K562 (cell line): ENCODE data around the gene BCKDHB. TPM values are rescaled to one million over a fixed set of nuclear protein-coding genes. Genes with fewer than 3 reads are reported as not detected.

Experiments
- ATAC-seq: fragments of 200-7000 bp; cut with Tn5 transposase; 3 replicates; pipeline ENCODE4 v1.9.1; 2020; ENCODE audit warnings: moderate library complexity
- BruUV-seq: library from RNA; stranded (reverse); fragments of 400-500 nt; replicated peaks from 2 replicates; lab custom pipeline; 2021; lab: Mats Ljungman, UMichigan
- CTCF ChIA-PET: fragments of 300-600 bp; formaldehyde crosslinking; extraction: SDS; loops from one replicate; lab custom pipeline; 2021; ENCODE audit warnings: low intra/inter-chr PET ratio; lab: Yijun Ruan, JAX
- POLR2A ChIA-PET: fragments of 300-600, 350-650 bp; sonication (Branson Sonifier 250); formaldehyde crosslinking; extraction: SDS; loops from one replicate; lab custom pipeline; 2021; ENCODE audit warnings: antibody characterized with exemption, inconsistent platforms; lab: Yijun Ruan, JAX
- DNase-seq, 4 experiments: peaks; one replicate each; pipeline versions ENCODE4 v3.0.0 to v3.0.0-alpha.2; 2011 to 2018; ENCODE audit warnings: low spot score in 3 of 4, mixed read lengths in 3 of 4; ENCODE audit errors: extremely low read depth in 1 of 4
- FAIRE-seq: peaks from 2 replicates; lab custom pipeline; 2011; peaks lifted over from hg19 to GRCh38; lab: Jason Lieb, UNC
- H2AFZ ChIP-seq: 2 replicates; pipeline ENCODE4 v1.6.0; 2011; ENCODE audit warnings: low read depth, low read length, control low read depth, inconsistent platforms
- H3K27ac ChIP-seq: fragments of 200-600 bp; 3 replicates; pipeline ENCODE4 v1.8.0; 2011; ENCODE audit warnings: low read depth, mild to moderate bottlenecking, control low read depth, inconsistent platforms, low read length, moderate library complexity, mixed read lengths; ENCODE audit errors: extremely low read depth
- H3K27me3 ChIP-seq, 2 experiments: fragments of 300-600 bp in 1 of 2; 2 replicates in 1 of 2; 3 replicates in 1 of 2; pipeline versions ENCODE4 v1.6.0 to v1.8.0; 2011; ENCODE audit warnings: inconsistent platforms in 2 of 2, low read length in 2 of 2, mild to moderate bottlenecking in 1 of 2, mixed read lengths in 1 of 2, moderate library complexity in 1 of 2; ENCODE audit not compliant: control insufficient read depth in 2 of 2, insufficient read depth in 2 of 2
- H3K36me3 ChIP-seq: fragments of 300-600 bp; 3 replicates; pipeline ENCODE4 v1.8.0; 2011; ENCODE audit warnings: mild to moderate bottlenecking, low read length, inconsistent platforms; ENCODE audit not compliant: control insufficient read depth, insufficient read depth
- H3K4me1 ChIP-seq, 2 experiments: fragments of 200-600 bp in 1 of 2; replicated peaks in 1 of 2; 2 replicates in 1 of 2; 3 replicates in 1 of 2; pipeline versions ENCODE4 v1.5.1 to v1.8.0; 2011; ENCODE audit warnings: inconsistent platforms in 2 of 2, low read length in 2 of 2, mild to moderate bottlenecking in 1 of 2, mixed read lengths in 1 of 2, moderate library complexity in 1 of 2; ENCODE audit not compliant: control insufficient read depth in 2 of 2, insufficient read depth in 2 of 2
- H3K4me2 ChIP-seq: 2 replicates; pipeline ENCODE4 v1.6.1; 2011; ENCODE audit warnings: low read length, control low read depth, inconsistent platforms, mixed read lengths; ENCODE audit not compliant: insufficient read depth
- H3K4me3 ChIP-seq: fragments of 200-600 bp; sonication (generic), shearing (Covaris generic); 2 replicates; pipeline ENCODE4 v1.5.1; 2016; ENCODE audit warnings: control low read depth, inconsistent platforms
- H3K79me2 ChIP-seq: fragments of 200-600 bp; 3 replicates; pipeline ENCODE4 v1.8.0; 2011; ENCODE audit warnings: low read length, inconsistent platforms; ENCODE audit not compliant: control insufficient read depth, insufficient read depth
- H3K9ac ChIP-seq, 2 experiments: 2 replicates each; pipeline versions ENCODE4 v1.6.0 to v1.6.1; 2011; ENCODE audit warnings: low read depth in 2 of 2, low read length in 2 of 2, control low read depth in 1 of 2, inconsistent platforms in 1 of 2, mild to moderate bottlenecking in 1 of 2, mixed read lengths in 1 of 2; ENCODE audit not compliant: insufficient read depth in 1 of 2
- H3K9me1 ChIP-seq: one replicate; pipeline ENCODE4 v1.6.0; 2011; ENCODE audit warnings: inconsistent platforms, mild to moderate bottlenecking, low read length, moderate library complexity; ENCODE audit not compliant: control insufficient read depth, insufficient read depth
- H3K9me3 ChIP-seq: replicated peaks from 2 replicates; pipeline ENCODE4 v1.5.1; 2011; ENCODE audit warnings: low read depth, low read length, inconsistent platforms; ENCODE audit not compliant: control insufficient read depth, insufficient read depth
- H4K20me1 ChIP-seq: replicated peaks from 2 replicates; pipeline ENCODE4 v1.6.1; 2011; ENCODE audit warnings: low read length, inconsistent platforms, mixed read lengths; ENCODE audit not compliant: control insufficient read depth, insufficient read depth
- BDP1 ChIP-seq: IDR thresholded peaks from 3 replicates; pipeline ENCODE4 v1.6.1; 2011; ENCODE audit not compliant: insufficient read length, insufficient read depth
- NBN ChIP-seq: fragments of 450-650 bp; IDR thresholded peaks from 2 replicates; pipeline ENCODE4 v1.6.1; 2016; ENCODE audit warnings: low read depth, mild to moderate bottlenecking
- SIN3B ChIP-seq: fragments of 450-650 bp; IDR thresholded peaks from 2 replicates; pipeline ENCODE4 v1.6.1; 2017; ENCODE audit warnings: low read depth, mild to moderate bottlenecking, moderate library complexity
- SMAD2 ChIP-seq: fragments of 150-350 bp; IDR thresholded peaks from 2 replicates; pipeline ENCODE4 v1.6.1; 2014; ENCODE audit warnings: low read depth, mild to moderate bottlenecking, low read length
- ZFP30 ChIP-seq: fragments of 250-450 bp; sonication (Bioruptor Pico); IDR thresholded peaks from 2 replicates; pipeline ENCODE4 v1.8.0; 2022; ENCODE audit warnings: moderate library complexity, mild to moderate bottlenecking, inconsistent platforms, borderline replicate concordance
- WGBS: fragments of 100-300 bp; shearing (Covaris generic); methylation state at CpG from one replicate; pipeline ENCODE4 v1.1.6; 2016; ENCODE audit warnings: low coverage, mixed read lengths; ENCODE audit not compliant: insufficient coverage; ENCODE audit errors: missing lambda C conversion rate; 5-methylcytosine and 5-hydroxymethylcytosine counted together
- in situ Hi-C: fragments of 300-500 bp; cut with MboI; formaldehyde crosslinking; loops from 4 replicates; pipeline ENCODE4 v1.15.0; 2018; ENCODE audit warnings: inconsistent platforms, mixed read lengths
- intact Hi-C: fragments of 100-400 bp; cut with micrococcal nuclease; formaldehyde crosslinking; loops from 2 replicates; pipeline ENCODE4 v1.14.2; 2022
- polyA plus RNA-seq, 8 experiments: library from polyadenylated mRNA; depleted of rRNA in 4 of 8; stranded (reverse) in 5 of 8; unstranded in 3 of 8; fragments of >200 nt; fragmentation: Nextera tagmentation in 2 of 8; fragmentation: Illumina TruSeq in 1 of 8; extraction: Ambion mirVana in 2 of 8; extraction: Trizol in 1 of 8; gene quantifications; 2 replicates each; pipeline versions ENCODE4 v1.2.1 to v1.2.3, GENCODE V29; 2011 to 2014; ENCODE audit warnings: inconsistent platforms in 1 of 8, missing spikeins in 1 of 8
- total RNA-seq, 7 experiments: library from RNA; depleted of rRNA in 6 of 7; stranded (reverse); fragments of >200 nt in 6 of 7; fragmentation: Illumina TruSeq in 2 of 7; extraction: Trizol in 2 of 7; gene quantifications; 2 replicates each; pipeline versions ENCODE4 v1.2.1 to v1.2.3, GENCODE V29; 2011 to 2021; ENCODE audit warnings: low replicate concordance in 1 of 7
- TF ChIP-seq, protein P1 (sequence below): fragments of 450-650 bp; IDR thresholded peaks from 2 replicates; pipeline ENCODE4 v1.6.1; 2016; ENCODE audit warnings: antibody characterized with exemption
- TF ChIP-seq, protein P2 (sequence below): fragments of 450-650 bp; conservative IDR thresholded peaks from 2 replicates; pipeline ENCODE4 v1.6.1; 2016; ENCODE audit warnings: missing genetic modification characterization, low read depth, mild to moderate bottlenecking, control low read depth, missing compliant biosample characterization

The BCKDHB gene
- total and polyA plus RNA-seq, 9 of the 15 experiments (the other 6 are each of a cell fraction or from before 2014, with no cell fraction given), result 4.1 to 23.7 (median 7.5) TPM

DNA sequence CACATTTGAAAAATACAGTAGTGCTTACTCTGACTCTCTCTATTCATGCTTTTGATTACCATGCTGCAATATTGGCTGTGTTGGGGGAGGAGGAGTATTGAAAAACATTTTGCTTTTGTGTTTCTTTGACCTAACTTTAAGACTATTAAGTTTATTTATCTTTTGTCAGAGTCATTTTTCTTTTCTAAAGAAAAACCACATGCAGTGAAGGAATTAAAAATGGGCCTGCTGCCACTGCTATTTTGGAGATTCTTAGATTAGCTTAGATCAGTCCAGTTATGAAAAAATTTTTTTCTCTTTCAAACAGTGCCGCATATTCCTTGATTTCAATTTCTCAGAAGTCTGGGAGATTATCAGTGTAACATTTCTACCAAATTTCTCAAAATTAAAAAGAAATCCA, 36.1 kb downstream of the BCKDHB start:
- POLR2A ChIA-PET, result no interaction called here
- intact Hi-C loops, result no loop called here
- Histone ChIP-seq H3K4me2 (no peak overlapping the region), H3K27ac (no peak overlapping the region), H2AFZ (no peak overlapping the region)
- 33% methylated on average over 1 of the region's 1 CpG for WGBS
- TF ChIP-seq BDP1 (no peak), NBN (no peak), SIN3B (no peak), ZFP30 (CRISPR knock-in tag) (no peak), SMAD2 (no peak)
- TF ChIP-seq, protein P1, sequence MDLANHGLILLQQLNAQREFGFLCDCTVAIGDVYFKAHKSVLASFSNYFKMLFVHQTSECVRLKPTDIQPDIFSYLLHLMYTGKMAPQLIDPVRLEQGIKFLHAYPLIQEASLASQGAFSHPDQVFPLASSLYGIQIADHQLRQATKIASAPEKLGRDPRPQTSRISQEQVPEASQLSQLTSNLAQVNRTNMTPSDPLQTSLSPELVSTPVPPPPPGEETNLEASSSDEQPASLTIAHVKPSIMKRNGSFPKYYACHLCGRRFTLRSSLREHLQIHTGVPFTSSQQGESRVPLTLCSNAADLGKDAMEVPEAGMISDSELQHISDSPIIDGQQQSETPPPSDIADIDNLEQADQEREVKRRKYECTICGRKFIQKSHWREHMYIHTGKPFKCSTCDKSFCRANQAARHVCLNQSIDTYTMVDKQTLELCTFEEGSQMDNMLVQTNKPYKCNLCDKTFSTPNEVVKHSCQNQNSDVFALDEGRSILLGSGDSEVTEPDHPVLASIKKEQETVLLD, result no peak
- TF ChIP-seq, protein P2, sequence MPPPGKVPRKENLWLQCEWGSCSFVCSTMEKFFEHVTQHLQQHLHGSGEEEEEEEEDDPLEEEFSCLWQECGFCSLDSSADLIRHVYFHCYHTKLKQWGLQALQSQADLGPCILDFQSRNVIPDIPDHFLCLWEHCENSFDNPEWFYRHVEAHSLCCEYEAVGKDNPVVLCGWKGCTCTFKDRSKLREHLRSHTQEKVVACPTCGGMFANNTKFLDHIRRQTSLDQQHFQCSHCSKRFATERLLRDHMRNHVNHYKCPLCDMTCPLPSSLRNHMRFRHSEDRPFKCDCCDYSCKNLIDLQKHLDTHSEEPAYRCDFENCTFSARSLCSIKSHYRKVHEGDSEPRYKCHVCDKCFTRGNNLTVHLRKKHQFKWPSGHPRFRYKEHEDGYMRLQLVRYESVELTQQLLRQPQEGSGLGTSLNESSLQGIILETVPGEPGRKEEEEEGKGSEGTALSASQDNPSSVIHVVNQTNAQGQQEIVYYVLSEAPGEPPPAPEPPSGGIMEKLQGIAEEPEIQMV (tag), result no peak
- TF ChIP-seq, all 486 proteins: peak for 0
- in situ Hi-C loops, result no loop called here
- Histone ChIP-seq H3K9me3 (no peaks in the 10 kb centered on the region), H3K9ac (no peak overlapping the region), H3K4me3 (no peak overlapping the region), H3K79me2 (no peaks in the 10 kb centered on the region), H3K9me1 (no peaks in the 10 kb centered on the region), H3K36me3 (no peaks in the 10 kb centered on the region), H3K4me1 (no peaks in the 10 kb centered on the region), H3K27me3 (no peaks in the 10 kb centered on the region), H4K20me1 (no peaks in the 10 kb centered on the region)
- CTCF ChIA-PET, result no interaction called here
- FAIRE-seq (no peak), ATAC-seq (no peak), DNase-seq (no peak)
- BruUV-seq, result no TSS peak
